GM23248 (cell line): ENCODE data around the gene USP51.
"Not testable (repeated sequence)": the region's sequence is repeated elsewhere in the genome, so short reads cannot be mapped to it uniquely, and the experiment has no call there.

Experiments used
- EZH2 ChIP-seq: fragments of 200-600 bp; sonication (generic); IDR thresholded peaks from 2 replicates; pipeline ENCODE4 v1.6.1; 2018; ENCODE audit warnings: antibody characterized with exemption, mild to moderate bottlenecking; ENCODE audit not compliant: insufficient read depth, poor library complexity, severe bottlenecking
- EZH2phosphoT487 ChIP-seq: fragments of 200-600 bp; sonication (generic); IDR thresholded peaks from 2 replicates; pipeline ENCODE4 v1.6.1; 2018; ENCODE audit warnings: antibody characterized with exemption, moderate library complexity, mild to moderate bottlenecking, low read depth; ENCODE audit not compliant: insufficient read depth

GRCh38 chrX:55507010-55507409, 17.4 kb upstream of the USP51 start:
- TF ChIP-seq EZH2phosphoT487, EZH2: not testable (repeated sequence)
